ENCODE data around the gene DDAH1. TPM values are rescaled to one million over a fixed set of nuclear protein-coding genes. Genes with fewer than 3 reads are reported as not detected.

DDAH1 gene
- total and polyA plus RNA-seq, 2 of the 4 experiments (the other 2 are of a cell fraction) = 78.0 to 94.5 TPM

DNA sequence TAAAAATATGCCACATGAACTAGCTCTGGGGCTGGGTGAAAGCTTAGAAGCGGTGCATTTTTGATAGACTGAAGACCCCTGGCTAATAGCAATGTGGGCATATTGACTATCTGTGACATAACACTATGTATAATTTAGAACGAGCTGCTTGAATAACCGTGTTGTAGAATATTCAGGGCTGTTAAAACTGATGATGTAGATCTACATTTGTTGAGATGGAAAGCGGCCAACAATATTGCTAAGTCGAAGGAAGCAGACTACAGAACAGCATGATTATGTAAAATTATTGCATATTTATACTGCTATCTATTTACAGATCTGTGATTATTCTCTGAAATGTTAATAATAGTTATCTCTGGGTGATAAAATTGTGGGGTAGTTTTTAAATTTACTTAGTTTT lies 147.4 kb downstream of the DDAH1 start:
- intact Hi-C loops (cut with micrococcal nuclease) = no loop called here
- dilution Hi-C loops (cut with HindIII; ENCODE audit: low sequenced_read_pairs, unreplicated experiment) = no loop called here
- Histone ChIP-seq H3K9me3 (ENCODE audit: control insufficient read depth, insufficient read depth, low read length) (no peaks in the 10 kb centered on the region), H3K4me1 (ENCODE audit: control insufficient read depth, insufficient read depth, low read length) (peaks cover 29% of the 10 kb centered on the region), H3K9me1 (ENCODE audit: insufficient read depth, low read length) (peaks cover 31% of the 10 kb centered on the region), H3K9ac (ENCODE audit: low read depth, low read length) (no peak overlapping the region), H3K36me3 (ENCODE audit: control insufficient read depth, insufficient read depth, low read length) (peaks cover 7% of the 10 kb centered on the region; the same call in 1 of the 2 replicates), H2AFZ (replicated peaks; ENCODE audit: low read length, poor library complexity) (no peak overlapping the region), H3K27ac (ENCODE audit: insufficient read depth, low read length) (no peak overlapping the region), H4K8ac (ENCODE audit: low read depth in 2 of 2, low read length in 2 of 2) (peak overlapping the region in 1 of 2 experiments; percentile 82; a peak in 2 of 4 replicates), H4K20me1 (ENCODE audit: insufficient read depth, low read length) (no peaks in the 10 kb centered on the region), H2BK120ac (ENCODE audit: low read depth, low read length) (no peak overlapping the region), H2BK5ac (ENCODE audit: low read depth, low read length, poor library complexity, severe bottlenecking) (no peak overlapping the region), H3K4ac (ENCODE audit: low read depth, low read length) (peak overlapping the region; percentile 86; the same call in 1 of the 2 replicates), H2AK9ac (replicated peaks; ENCODE audit: low read depth, low read length, poor library complexity) (no peak overlapping the region), H3K56ac (ENCODE audit: extremely low read depth, insufficient read depth, low read length) (no peak overlapping the region), H3K4me3 (ENCODE audit: insufficient read depth, low read depth, low read length) (no peak overlapping the region), H3K79me1 (ENCODE audit: low read depth in 1 of 2, low read length in 2 of 2) (peaks cover 16 to 67% of the 10 kb centered on the region in 2 experiments), H2BK20ac (ENCODE audit: low read depth, low read length) (no peak overlapping the region), H3K27me3 (ENCODE audit: control insufficient read depth, insufficient read depth, low read length) (no peaks in the 10 kb centered on the region), H4K91ac (ENCODE audit: insufficient read depth, low read depth, low read length) (no peak overlapping the region), H2AK5ac (ENCODE audit: low read depth, low read length) (no peak overlapping the region), H3K18ac (ENCODE audit: low read depth, low read length) (no peak overlapping the region), H3K14ac (replicated peaks; ENCODE audit: low read depth, low read length) (peak overlapping the region; percentile 71; the same call in 1 of the 2 replicates), H3K4me2 (ENCODE audit: low read depth, low read length) (no peak overlapping the region), H3K23ac (ENCODE audit: low read depth, low read length) (no peak overlapping the region), H2BK15ac (ENCODE audit: low read depth, low read length) (peak overlapping the region; percentile 94; the same call in 1 of the 3 replicates), H4K5ac (ENCODE audit: low read depth, low read length) (0 out of 2 replicates have a peak overlapping the region, but pooled peaks have one; percentile 13)
- DNase-seq = no peak
- TF ChIP-seq, protein P1, sequence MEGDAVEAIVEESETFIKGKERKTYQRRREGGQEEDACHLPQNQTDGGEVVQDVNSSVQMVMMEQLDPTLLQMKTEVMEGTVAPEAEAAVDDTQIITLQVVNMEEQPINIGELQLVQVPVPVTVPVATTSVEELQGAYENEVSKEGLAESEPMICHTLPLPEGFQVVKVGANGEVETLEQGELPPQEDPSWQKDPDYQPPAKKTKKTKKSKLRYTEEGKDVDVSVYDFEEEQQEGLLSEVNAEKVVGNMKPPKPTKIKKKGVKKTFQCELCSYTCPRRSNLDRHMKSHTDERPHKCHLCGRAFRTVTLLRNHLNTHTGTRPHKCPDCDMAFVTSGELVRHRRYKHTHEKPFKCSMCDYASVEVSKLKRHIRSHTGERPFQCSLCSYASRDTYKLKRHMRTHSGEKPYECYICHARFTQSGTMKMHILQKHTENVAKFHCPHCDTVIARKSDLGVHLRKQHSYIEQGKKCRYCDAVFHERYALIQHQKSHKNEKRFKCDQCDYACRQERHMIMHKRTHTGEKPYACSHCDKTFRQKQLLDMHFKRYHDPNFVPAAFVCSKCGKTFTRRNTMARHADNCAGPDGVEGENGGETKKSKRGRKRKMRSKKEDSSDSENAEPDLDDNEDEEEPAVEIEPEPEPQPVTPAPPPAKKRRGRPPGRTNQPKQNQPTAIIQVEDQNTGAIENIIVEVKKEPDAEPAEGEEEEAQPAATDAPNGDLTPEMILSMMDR (conservative IDR thresholded peaks at IDR 0.05; ENCODE audit: low read depth, low read length) = no peak
- TF ChIP-seq SMC3 (IDR thresholded peaks at IDR 0.05; ENCODE audit: low read depth, low read length) (no peak), POLR2A (IDR thresholded peaks at IDR 0.05; ENCODE audit: low read depth, low read length) (no peak)
- WGBS, 2 experiments (ENCODE audit: extremely low coverage in 2 of 2, insufficient read length in 1 of 2) = no CpG with 5 or more reads among the region's 5 CpGs
- ATAC-seq (ENCODE audit: low read depth) = no peak
- in situ Hi-C loops (cut with MboI; ENCODE audit: low sequenced_read_pairs) = no loop called here
- ChIA-PET CTCF (no interaction called here), POLR2A (ENCODE audit: unreplicated experiment) (no interaction called here)
- BruUV-seq (replicated peaks) = no TSS peak
